Articular chondrocyte of knee joint (primary cell): Measurements from ENCODE around the gene BTN1A1. TPM values are rescaled to one million over a fixed set of nuclear protein-coding genes. Genes with fewer than 3 reads are reported as not detected.

Experiments used
- small RNA-seq: library from RNA; depleted of rRNA; stranded (forward); fragments of <200 nt; gene quantifications from one replicate; pipeline ENCODE3, GENCODE V24; 2012
- total RNA-seq: library from RNA; depleted of rRNA; stranded (reverse); fragments of >200 nt; gene quantifications from 2 replicates; pipeline ENCODE4 v1.2.3, GENCODE V29; 2012

BTN1A1 gene
- not detected in 2 replicates for total RNA-seq

DNA sequence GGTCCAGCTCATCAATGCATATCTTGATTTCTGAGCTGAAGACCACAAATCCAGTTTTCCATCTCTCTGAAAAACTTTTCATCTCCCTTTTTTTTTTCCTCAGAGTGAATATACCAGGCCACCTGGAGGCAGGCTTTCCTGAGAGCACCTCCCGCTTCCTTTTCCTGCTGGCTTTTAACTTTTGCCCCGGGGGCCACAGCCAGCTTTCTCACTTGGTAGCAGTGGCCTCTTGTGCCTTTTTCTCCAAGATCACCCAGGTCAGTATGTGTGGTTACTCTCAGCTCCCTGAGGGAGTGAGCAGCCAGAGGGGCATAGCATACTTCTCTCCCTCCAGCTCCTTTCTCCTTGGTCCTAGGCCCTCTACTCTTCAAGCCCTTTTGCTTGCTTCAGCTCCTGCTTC is at the start of gene BTN1A1:
BTN1A1 (plus strand) TSS at position 202 of the 400 bp plus-strand sequence. CDS start 984 bp downstream, outside the sequence.

DNA sequence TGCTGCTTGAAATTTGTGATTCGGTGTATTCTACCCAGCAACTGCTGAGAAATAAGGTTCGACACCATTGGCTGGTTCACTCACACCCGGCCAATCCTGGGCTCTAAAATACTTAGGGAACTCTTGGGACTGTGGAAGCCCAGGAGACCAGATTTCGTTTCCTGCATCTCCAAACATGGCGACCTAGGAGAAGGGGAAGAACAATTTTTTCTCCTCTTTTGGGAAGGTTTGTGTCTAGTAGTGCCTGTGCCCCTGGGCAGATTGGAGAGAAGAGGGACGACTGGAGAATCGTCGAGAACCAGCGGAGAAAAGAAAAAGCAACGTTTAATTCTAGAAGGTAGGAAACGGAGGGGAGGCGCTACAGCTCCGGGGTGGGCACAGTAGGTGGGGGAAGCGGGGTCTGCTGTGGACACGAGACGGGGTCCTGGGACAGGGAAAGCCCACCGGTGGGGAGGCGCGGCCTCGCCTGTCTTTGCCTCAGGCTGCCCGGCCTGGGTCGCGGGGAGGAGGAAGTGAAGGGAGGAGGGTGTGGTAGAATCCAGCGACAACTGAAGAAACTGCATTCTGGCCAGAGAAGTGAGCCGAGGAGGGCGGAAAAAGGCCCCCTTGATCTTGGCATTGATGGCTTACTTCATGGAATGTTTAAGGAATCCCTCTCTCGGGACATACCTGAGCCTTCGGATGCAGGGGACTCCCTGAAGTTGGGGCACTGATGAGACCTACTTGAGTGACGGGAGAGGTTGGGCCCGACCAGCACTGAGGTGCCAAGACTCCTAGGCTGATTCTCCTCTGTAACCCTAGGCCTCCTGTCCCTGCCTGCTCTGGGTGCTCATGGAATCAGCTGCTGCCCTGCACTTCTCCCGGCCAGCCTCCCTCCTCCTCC is 42.1 kb upstream of the BTN1A1 start, which contains the start of gene BTN2A1:
BTN2A1 (plus strand) TSS at position 150 of the 883 bp plus-strand sequence; CDS start at position 832, 682 bp downstream.

DNA sequence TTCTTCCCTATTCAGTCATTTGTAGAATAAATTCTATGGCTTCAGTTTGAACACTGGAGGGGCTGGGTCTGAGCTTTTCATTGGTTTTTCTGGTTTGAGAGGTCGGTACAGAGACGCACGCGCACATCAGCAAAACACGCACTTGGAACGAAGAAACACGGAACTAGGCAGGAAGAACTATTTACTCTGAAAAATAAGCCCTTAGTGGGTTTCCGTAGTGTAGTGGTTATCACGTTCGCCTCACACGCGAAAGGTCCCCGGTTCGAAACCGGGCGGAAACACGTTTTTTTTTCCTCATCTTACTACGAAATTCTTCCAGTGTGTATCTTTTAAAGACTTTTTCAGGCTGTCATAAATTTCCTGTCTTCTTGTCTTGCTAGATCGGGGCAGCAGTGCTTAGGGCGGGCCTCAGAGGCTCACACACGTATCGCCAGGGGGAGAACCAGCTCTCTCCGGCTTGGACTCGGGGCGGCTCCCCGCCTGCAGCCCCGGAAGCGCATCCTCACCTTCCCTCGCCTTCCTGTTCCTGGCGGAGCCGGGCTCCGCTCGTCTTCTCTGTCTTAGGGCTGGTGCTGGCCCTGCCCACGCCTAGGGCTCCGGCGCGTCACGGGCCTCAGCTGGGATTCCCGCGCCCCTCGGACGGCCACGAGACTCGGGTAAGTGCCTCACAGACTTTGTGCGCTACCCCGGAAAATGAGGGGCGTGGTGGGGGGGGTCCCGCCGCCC is 37.9 kb downstream of the BTN1A1 start, which contains the start of gene HMGN4:
HMGN4 (plus strand) TSS at position 521 of the 726 bp plus-strand sequence. CDS start 6,841 bp downstream, outside the sequence.

Small RNA genes lying within 50 kb of the gene (small RNA-seq; reads per million reads assigned to genes)
- gene RNU6-502P, result not detected

Other genes starting within 250 kb of the BTN1A1 start
- 14.6 and 26.1 TPM in 2 replicates for gene BTN3A2, start 135.1 kb upstream of the BTN1A1 start, total RNA-seq
- gene BTN2A2, start 117.2 kb upstream of the BTN1A1 start, total RNA-seq, result 6.8 and 11.5 TPM in 2 replicates
- 21.7 and 33.5 TPM in 2 replicates for gene BTN3A1, start 98.0 kb upstream of the BTN1A1 start, total RNA-seq
- 14.8 and 20.8 TPM in 2 replicates for gene BTN3A3, start 59.8 kb upstream of the BTN1A1 start, total RNA-seq
- 9.0 and 10.9 TPM in 2 replicates for gene BTN2A1, start 42.3 kb upstream of the BTN1A1 start, total RNA-seq
- 72.2 and 82.2 TPM in 2 replicates for gene HMGN4, start 38.1 kb downstream of the BTN1A1 start, total RNA-seq
- gene ABT1, start 96.7 kb downstream of the BTN1A1 start, total RNA-seq, result 10.2 and 10.8 TPM in 2 replicates
- 21.8 and 23.1 TPM in 2 replicates for gene ZNF322, start 159.4 kb downstream of the BTN1A1 start, total RNA-seq